Measurements from ENCODE around the gene KCNQ1.

- no peak for TF ChIP-seq POLR2A (IDR thresholded peaks at IDR 0.05; ENCODE audit: low read depth, low read length)
- no peak for TF ChIP-seq POU2F2 (IDR thresholded peaks at IDR 0.05; ENCODE audit: low read depth, low read length)
- no peak for TF ChIP-seq POLR2AphosphoS5 (IDR thresholded peaks at IDR 0.05; ENCODE audit: low read depth, low read length)
Observed at GRCh38 chr11:2841411-2842190, 396.8 kb downstream of the KCNQ1 start.

All from GM12891 (cell line).